HepG2 (cell line): Measurements from ENCODE around the gene FAM83C. TPM values are rescaled to one million over a fixed set of nuclear protein-coding genes. Genes with fewer than 3 reads are reported as not detected.

Source experiments
- ARNTL ChIP-seq: sonication (generic); formaldehyde crosslinking; IDR thresholded peaks from 2 replicates; pipeline ENCODE4 v1.4.0; 2020; ENCODE audit warnings: mild to moderate bottlenecking, missing genetic modification reagents
- CEBPB ChIP-seq: IDR thresholded peaks from 2 replicates; pipeline ENCODE4 v1.6.1; 2011; ENCODE audit warnings: low read depth, low read length, improper control_type of control experiment, borderline replicate concordance
- CERS6 ChIP-seq: sonication (generic); formaldehyde crosslinking; IDR thresholded peaks from 2 replicates; pipeline ENCODE4 v1.5.0; 2020; ENCODE audit warnings: missing genetic modification reagents
- FOXA3 ChIP-seq: IDR thresholded peaks from 2 replicates; pipeline ENCODE4 v1.6.1; 2016; ENCODE audit warnings: missing genetic modification reagents, missing compliant biosample characterization
- HDAC6 ChIP-seq: fragments of 200-600 bp; sonication (generic); IDR thresholded peaks from 2 replicates; pipeline ENCODE4 v1.7.0; 2017; ENCODE audit warnings: mild to moderate bottlenecking, antibody characterized with exemption, low read length, low read depth
- HHEX ChIP-seq: IDR thresholded peaks from 2 replicates; pipeline ENCODE4 v1.6.1; 2016; ENCODE audit warnings: control low read depth
- KDM6A ChIP-seq: IDR thresholded peaks from 2 replicates; pipeline ENCODE4 v1.6.1; 2016; ENCODE audit warnings: low read depth
- RARA ChIP-seq: IDR thresholded peaks from 2 replicates; pipeline ENCODE4 v1.6.1; 2016; ENCODE audit warnings: missing genetic modification reagents, missing compliant biosample characterization
- RBM39 ChIP-seq: fragments of 200-400 bp; formaldehyde crosslinking; IDR thresholded peaks from one replicate; pipeline ENCODE4 v1.6.1; 2018; ENCODE audit warnings: antibody characterized with exemption, mild to moderate bottlenecking, low read depth, low read length; ENCODE audit not compliant: poor library complexity, severe bottlenecking
- REL ChIP-seq: sonication (generic); formaldehyde crosslinking; conservative IDR thresholded peaks from 2 replicates; pipeline ENCODE4 v1.8.0; 2022; ENCODE audit warnings: mild to moderate bottlenecking, missing genetic modification reagents, moderate library complexity
- SMARCE1 ChIP-seq: fragments of 450-650 bp; IDR thresholded peaks from 2 replicates; pipeline ENCODE4 v1.6.1; 2017; ENCODE audit warnings: borderline replicate concordance
- SNAPC4 ChIP-seq: sonication (generic); formaldehyde crosslinking; IDR thresholded peaks from 2 replicates; pipeline ENCODE4 v1.4.0; 2020; ENCODE audit warnings: mild to moderate bottlenecking, missing genetic modification reagents
- SPEN ChIP-seq: sonication (generic); formaldehyde crosslinking; IDR thresholded peaks from 2 replicates; pipeline ENCODE4 v1.5.1; 2020; ENCODE audit warnings: low read depth, mild to moderate bottlenecking, missing genetic modification reagents
- SYNCRIP ChIP-seq: fragments of 200-400 bp; formaldehyde crosslinking; IDR thresholded peaks from 2 replicates; pipeline ENCODE4 v1.6.1; 2018; ENCODE audit warnings: mild to moderate bottlenecking, low read depth, low read length; ENCODE audit not compliant: insufficient read depth
- TFE3 ChIP-seq: IDR thresholded peaks from 2 replicates; pipeline ENCODE4 v1.6.1; 2016
- ZBTB2 ChIP-seq: sonication (generic); formaldehyde crosslinking; IDR thresholded peaks from 2 replicates; pipeline ENCODE4 v1.8.0; 2022; ENCODE audit warnings: low read depth, missing genetic modification reagents
- ZNF292 ChIP-seq: sonication (generic); formaldehyde crosslinking; IDR thresholded peaks from 2 replicates; pipeline ENCODE4 v1.8.1; 2022; ENCODE audit warnings: mild to moderate bottlenecking, low read depth, missing genetic modification reagents, borderline replicate concordance
- ZNF3 ChIP-seq: IDR thresholded peaks from 2 replicates; pipeline ENCODE4 v1.7.0; 2017; ENCODE audit warnings: inconsistent platforms
- ZNF350 ChIP-seq: sonication (generic); formaldehyde crosslinking; IDR thresholded peaks from 2 replicates; pipeline ENCODE4 v1.4.0; 2020; ENCODE audit warnings: mild to moderate bottlenecking, low read depth, missing genetic modification reagents, borderline replicate concordance
- ZNF7 ChIP-seq: IDR thresholded peaks from 2 replicates; pipeline ENCODE4 v1.6.1; 2016; ENCODE audit warnings: missing biosample characterization, missing genetic modification reagents
- ZNF724P ChIP-seq: sonication (generic); formaldehyde crosslinking; IDR thresholded peaks from 2 replicates; pipeline ENCODE4 v1.8.0; 2022; ENCODE audit warnings: missing genetic modification reagents, borderline replicate concordance
- polyA plus RNA-seq, 8 experiments: library from polyadenylated mRNA; depleted of rRNA in 3 of 8; stranded (reverse) in 7 of 8; unstranded in 1 of 8; fragments of >200 nt; fragmentation: Illumina TruSeq in 4 of 8; extraction: Trizol in 4 of 8; gene quantifications; 2 replicates each; pipeline versions ENCODE4 v1.2.1 to v1.2.3, GENCODE V29; 2011 to 2016; ENCODE audit warnings: low read depth in 4 of 8, missing spikeins in 1 of 8, mixed read lengths in 1 of 8; ENCODE audit not compliant: insufficient read depth in 1 of 8
- total RNA-seq, 5 experiments: library from RNA; depleted of rRNA; stranded (reverse); fragments of >200 nt; fragmentation: Illumina TruSeq; extraction: Trizol; gene quantifications; 2 replicates each; pipeline ENCODE4 v1.2.3, GENCODE V29; 2016; ENCODE audit warnings: low read depth in 1 of 5

Gene FAM83C
- total and polyA plus RNA-seq, 2 of the 13 experiments (the other 11 are each of a cell fraction or from before 2014, with no cell fraction given), result 0.04 TPM; not detected in 1

GRCh38 chr20:35293303-35294292 lies 1.4 kb upstream of the FAM83C start (continued):
- no peak for TF ChIP-seq SNAPC4 (CRISPR knock-in tag)
- no peak for TF ChIP-seq SMARCE1
- TF ChIP-seq RBM39, result no peak
- peak; percentile 34 for TF ChIP-seq RARA
- no peak for TF ChIP-seq FOXA3 (CRISPR knock-in tag)
- no peak for TF ChIP-seq SYNCRIP
- no peak for TF ChIP-seq ZNF3 (CRISPR knock-in tag)
- TF ChIP-seq KDM6A (CRISPR knock-in tag), result no peak
- TF ChIP-seq ZNF7 (CRISPR knock-in tag), result no peak
- no peak for TF ChIP-seq SPEN
- no peak for TF ChIP-seq ZBTB2 (CRISPR knock-in tag)
- TF ChIP-seq TFE3 (CRISPR knock-in tag), result no peak
- 0 out of 2 replicates have a peak, but pooled peaks have one; percentile 24 for TF ChIP-seq ZNF292
- TF ChIP-seq ZNF724P, result no peak
- no peak for TF ChIP-seq ARNTL (CRISPR knock-in tag)
- TF ChIP-seq CEBPB, result no peak
- TF ChIP-seq HHEX, result no peak; the same call in 1 of the 2 replicates
- no peak for TF ChIP-seq CERS6
- TF ChIP-seq REL, result no peak
- TF ChIP-seq HDAC6, result no peak
- TF ChIP-seq ZNF350 (CRISPR knock-in tag), result peak; percentile 18; the same call in 1 of the 2 replicates
